ENCODE data around the gene PPP5C. TPM values are rescaled to one million over a fixed set of nuclear protein-coding genes. Genes with fewer than 3 reads are reported as not detected.
A peak's percentile ranks its signal among the peaks of the same experiment; 100 is the strongest.

PPP5C gene
- total RNA-seq, 1 experiment from 2014 or later, result 102 TPM

GRCh38 chr19:46372901-46373490 is 26.1 kb downstream of the PPP5C start:
- Histone ChIP-seq H3K9me3 (ENCODE audit: control insufficient read depth in 1 of 2, insufficient read depth in 1 of 2, low read depth in 1 of 2, low read length in 2 of 2) (no peaks in the 10 kb centered on the region), H4K20me1 (ENCODE audit: insufficient read depth) (no peaks in the 10 kb centered on the region), H3K9ac (ENCODE audit: low read length) (no peak overlapping the region), H3K27me3 (ENCODE audit: insufficient read depth, low read length) (no peaks in the 10 kb centered on the region), H3K4me1 (ENCODE audit: control insufficient read depth in 1 of 2, insufficient read depth in 2 of 2, low read length in 2 of 2) (peaks cover 24 to 34% of the 10 kb centered on the region in 2 experiments; a peak in 3 of 4 replicates), H3K79me2 (ENCODE audit: insufficient read depth, low read length) (peaks cover 67% of the 10 kb centered on the region), H3K4me2 (ENCODE audit: low read length) (peak overlapping the region; percentile 37), H3K36me3 (ENCODE audit: control insufficient read depth in 1 of 2, insufficient read depth in 2 of 2, low read length in 2 of 2) (peaks cover 21 to 24% of the 10 kb centered on the region in 2 experiments; a peak in 3 of 4 replicates), H2AFZ (ENCODE audit: low read depth, low read length, poor library complexity, severe bottlenecking) (no peak overlapping the region), H3K4me3 (replicated peaks in 1 of 2; ENCODE audit: low read depth in 1 of 2, low read length in 2 of 2) (no peak overlapping the region), H3K27ac (ENCODE audit: low read depth, low read length) (peak overlapping the region; percentile 67), H3K9me2 (ENCODE audit: insufficient read depth) (no peaks in the 10 kb centered on the region)
- no peak for TF ChIP-seq YY1 (IDR thresholded peaks at IDR 0.05; ENCODE audit: extremely low read depth, insufficient replicate concordance, low read depth, low read length)
- no peak for TF ChIP-seq ZBTB33 (IDR thresholded peaks at IDR 0.05; ENCODE audit: extremely low read depth, insufficient replicate concordance, low read length)
- TF ChIP-seq CTCF (IDR thresholded peaks at IDR 0.05 in 2 of 3, conservative IDR thresholded peaks at IDR 0.05 in 1 of 3; ENCODE audit: borderline replicate concordance in 1 of 3, insufficient read depth in 1 of 3, low read depth in 2 of 3, low read length in 2 of 3), result peak in 2 of 3 experiments; percentile 26 to 34; a peak in 3 of 6 replicates
- intact Hi-C loops (cut with micrococcal nuclease), result no loop called here
- ChIA-PET POLR2A (no interaction called here), CTCF (interaction anchor here (0.9 to 1.4 kb wide), 4 partner anchors 9 to 92 kb away, joined by 3 to 7 read pairs (median 4); no protein-coding TSS in a partner anchor), RAD21 (ENCODE audit: low non-redundant PET in 1 of 2, low total read pairs in 2 of 2, uncharacterized antibody in 2 of 2, unreplicated experiment in 2 of 2) (no interaction called here)
- BruUV-seq (replicated peaks), result no TSS peak
- DNase-seq (ENCODE audit: low read depth, low spot score), result no peak
- peak; percentile 54 for ATAC-seq

Measured in HCT116 (cell line).